Measurements from ENCODE around the gene MIAT.

The MIAT gene

DNA sequence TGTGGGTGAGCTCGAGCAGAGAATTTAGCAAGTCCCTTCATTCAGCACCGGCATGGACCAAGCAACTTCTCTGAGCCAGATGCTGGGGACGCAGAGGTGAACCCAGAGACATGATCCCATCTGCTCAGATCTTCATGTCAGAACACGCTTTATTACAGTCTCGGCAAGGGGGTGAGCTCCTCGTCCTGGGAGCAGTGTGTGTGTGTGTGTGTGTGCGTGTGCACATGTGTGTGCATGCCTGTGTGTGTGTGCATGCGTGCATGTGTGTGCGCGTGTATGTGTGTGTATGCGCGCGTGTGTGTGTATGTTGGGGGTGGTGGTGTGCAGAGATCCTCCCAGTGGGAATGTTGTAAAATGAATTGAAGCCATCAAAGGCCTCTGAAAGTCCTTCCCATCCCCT lies 9.8 kb downstream of the MIAT start:
- DNase-seq (ENCODE audit: low read depth): no peak
- H3K4me3 ChIP-seq (ENCODE audit: low read length): no peak overlapping the region
- TF ChIP-seq, protein P1, sequence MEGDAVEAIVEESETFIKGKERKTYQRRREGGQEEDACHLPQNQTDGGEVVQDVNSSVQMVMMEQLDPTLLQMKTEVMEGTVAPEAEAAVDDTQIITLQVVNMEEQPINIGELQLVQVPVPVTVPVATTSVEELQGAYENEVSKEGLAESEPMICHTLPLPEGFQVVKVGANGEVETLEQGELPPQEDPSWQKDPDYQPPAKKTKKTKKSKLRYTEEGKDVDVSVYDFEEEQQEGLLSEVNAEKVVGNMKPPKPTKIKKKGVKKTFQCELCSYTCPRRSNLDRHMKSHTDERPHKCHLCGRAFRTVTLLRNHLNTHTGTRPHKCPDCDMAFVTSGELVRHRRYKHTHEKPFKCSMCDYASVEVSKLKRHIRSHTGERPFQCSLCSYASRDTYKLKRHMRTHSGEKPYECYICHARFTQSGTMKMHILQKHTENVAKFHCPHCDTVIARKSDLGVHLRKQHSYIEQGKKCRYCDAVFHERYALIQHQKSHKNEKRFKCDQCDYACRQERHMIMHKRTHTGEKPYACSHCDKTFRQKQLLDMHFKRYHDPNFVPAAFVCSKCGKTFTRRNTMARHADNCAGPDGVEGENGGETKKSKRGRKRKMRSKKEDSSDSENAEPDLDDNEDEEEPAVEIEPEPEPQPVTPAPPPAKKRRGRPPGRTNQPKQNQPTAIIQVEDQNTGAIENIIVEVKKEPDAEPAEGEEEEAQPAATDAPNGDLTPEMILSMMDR (conservative IDR thresholded peaks at IDR 0.05; ENCODE audit: low read depth, low read length): no peak

DNA sequence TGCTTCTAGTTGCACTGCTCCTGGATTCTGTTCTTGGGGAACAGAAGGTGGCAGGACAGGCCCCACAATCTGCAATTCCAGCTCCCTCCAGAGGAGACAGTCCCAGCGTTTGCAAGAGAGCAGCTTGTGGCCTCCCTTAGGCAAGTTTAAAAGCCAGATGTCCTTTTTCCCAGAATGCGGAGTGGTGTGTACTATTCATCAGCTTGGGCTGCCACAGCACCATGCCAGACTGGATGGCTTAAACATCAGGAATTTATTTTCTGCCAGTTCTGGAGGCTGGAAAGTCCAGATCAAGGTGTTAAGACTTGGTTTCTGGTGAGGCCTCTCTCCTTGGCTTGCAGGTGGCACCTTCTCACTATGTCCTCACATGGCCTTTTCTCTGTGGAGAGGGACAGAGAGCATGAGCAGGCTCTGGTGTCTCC lies 11.7 kb downstream of the MIAT start:
- no peak overlapping the region for H3K4me3 ChIP-seq (ENCODE audit: low read length)
- DNase-seq (ENCODE audit: low read depth): no peak
- TF ChIP-seq, protein P1 (conservative IDR thresholded peaks at IDR 0.05; ENCODE audit: low read depth, low read length): peak; percentile 51

DNA sequence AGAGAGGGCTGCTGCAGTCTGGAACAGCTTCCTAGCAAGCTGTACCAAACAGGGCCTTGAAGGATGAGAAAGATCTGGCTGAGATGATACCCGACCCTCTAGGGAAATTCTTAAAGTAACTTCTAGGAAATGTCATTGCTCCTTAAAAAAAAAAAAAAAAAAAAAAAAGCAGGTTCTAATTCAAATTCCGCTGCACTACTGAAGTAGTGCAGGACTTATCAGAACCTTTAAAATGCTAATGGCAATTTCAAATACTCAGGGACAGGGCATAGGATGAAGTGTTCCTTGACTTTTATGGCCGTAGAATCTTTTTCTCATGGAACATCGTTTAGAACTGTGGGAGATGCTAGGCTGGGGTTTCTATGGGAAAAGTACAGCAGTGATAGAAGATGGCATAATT lies 13.1 kb downstream of the MIAT start:
- TF ChIP-seq, protein P1 (conservative IDR thresholded peaks at IDR 0.05; ENCODE audit: low read depth, low read length): no peak
- no peak overlapping the region for H3K4me3 ChIP-seq (ENCODE audit: low read length)
- DNase-seq (ENCODE audit: low read depth): no peak

DNA sequence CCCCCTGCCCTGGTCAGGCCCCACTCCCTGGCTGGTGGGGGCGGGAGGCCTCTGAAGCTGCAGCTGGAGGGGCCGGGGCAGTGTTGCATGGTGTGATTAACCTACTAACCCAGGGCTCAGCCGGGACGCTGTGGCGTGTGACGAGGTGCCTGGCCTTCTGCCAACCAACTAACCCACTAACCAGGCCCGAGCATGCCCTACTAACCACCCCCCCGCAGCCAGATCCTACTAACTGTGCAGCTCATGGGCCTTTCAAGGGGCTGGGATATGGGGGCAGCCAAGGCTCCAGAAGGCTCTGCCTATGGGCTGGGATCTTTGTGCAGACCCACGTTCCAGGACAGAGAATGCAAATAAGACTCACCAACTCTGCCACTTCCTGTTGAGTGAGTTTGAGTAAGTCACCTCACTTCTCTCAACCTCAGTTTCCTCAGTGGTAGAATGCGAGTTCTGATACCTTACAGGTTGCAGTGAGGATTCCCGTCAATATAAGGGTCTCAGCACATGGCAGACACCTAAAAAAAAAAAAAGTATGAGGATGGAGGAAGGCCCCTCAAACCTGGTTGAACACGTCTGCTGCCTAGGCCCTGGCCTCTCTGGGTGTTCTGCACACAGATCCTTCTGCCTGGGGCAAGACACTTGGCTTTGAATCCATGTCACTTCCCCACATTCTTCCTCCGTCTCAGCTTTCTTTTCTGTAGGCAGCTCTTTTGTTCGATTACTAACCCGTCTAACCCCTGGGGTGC lies 14.1 kb downstream of the MIAT start:
- H3K4me3 ChIP-seq (ENCODE audit: low read length): no peak overlapping the region
- DNase-seq (ENCODE audit: low read depth): no peak
- TF ChIP-seq, protein P1 (conservative IDR thresholded peaks at IDR 0.05; ENCODE audit: low read depth, low read length): no peak

DNA sequence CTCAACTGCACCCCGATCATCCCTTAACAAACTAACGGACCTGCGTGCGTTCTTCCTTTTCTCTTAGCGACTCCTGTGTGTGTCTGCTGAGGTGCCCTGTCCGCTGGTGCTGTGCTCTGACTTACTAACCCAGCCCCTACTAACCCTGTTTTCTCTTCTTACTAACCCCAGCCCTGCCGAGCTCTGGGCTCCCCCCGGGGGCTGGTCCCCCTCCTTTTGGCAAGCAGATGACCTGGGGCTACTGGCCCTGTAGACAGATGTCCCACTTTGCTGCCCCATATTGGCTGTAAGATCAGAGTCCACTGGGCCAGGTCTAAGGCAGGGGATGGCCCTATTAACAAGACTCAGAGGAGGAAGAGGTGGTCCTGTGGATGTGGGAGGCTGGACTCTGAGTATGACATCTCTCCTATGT lies 14.7 kb downstream of the MIAT start:
- no peak for DNase-seq (ENCODE audit: low read depth)
- TF ChIP-seq, protein P1 (conservative IDR thresholded peaks at IDR 0.05; ENCODE audit: low read depth, low read length): no peak
- peak overlapping the region; percentile 82 for H3K4me3 ChIP-seq (ENCODE audit: low read length)

DNA sequence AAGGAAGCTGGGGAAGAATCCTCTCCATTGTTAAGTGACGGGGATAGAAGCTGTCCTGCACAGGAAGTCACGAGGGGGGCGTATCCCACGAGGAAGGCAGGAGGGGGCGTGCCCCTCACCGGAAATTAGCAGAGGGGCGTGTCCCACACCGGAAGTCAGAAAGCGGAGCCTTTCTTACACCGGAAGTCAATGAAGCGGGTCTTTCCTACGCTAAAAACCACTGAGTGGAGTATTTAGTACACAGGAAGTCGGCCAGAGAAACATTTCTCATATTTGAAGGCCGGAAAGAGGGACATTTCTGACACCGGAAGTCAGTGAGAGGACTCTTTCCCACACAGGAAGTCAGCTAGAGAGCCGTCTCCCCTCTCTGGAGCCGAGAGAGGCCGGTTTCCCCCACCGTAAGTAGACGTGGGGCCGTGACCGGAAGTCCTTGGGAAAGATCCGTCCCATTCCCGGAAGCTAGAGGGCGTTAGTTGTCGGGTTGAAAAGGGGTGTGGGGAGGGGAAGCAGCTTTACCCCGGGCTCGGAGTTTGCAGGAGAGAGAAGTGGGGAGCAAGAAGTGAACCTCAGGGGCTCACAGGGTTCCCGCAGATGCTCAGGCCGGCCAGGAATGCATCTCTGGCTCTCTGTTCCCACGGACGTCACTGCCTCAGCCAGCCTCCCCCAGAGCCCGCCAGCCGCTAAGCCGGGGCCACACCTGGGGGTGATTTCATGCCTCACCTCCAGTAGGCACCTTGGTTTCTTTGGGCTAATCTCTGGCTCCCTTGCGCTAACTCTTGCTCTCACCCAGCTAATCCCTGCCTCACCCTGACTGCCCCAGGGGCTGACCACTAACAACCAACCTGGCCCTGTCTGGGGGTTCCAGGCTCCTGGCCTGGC lies 15.4 kb downstream of the MIAT start:
- TF ChIP-seq, protein P1 (conservative IDR thresholded peaks at IDR 0.05; ENCODE audit: low read depth, low read length): peak; percentile 60
- H3K4me3 ChIP-seq (ENCODE audit: low read length): peak overlapping the region; percentile 82
- peak; percentile 69 for DNase-seq (ENCODE audit: low read depth)
